Endometrial microvascular endothelial cells (primary cell): ENCODE measurements around the gene NECAB2. TPM values are rescaled to one million over a fixed set of nuclear protein-coding genes. Genes with fewer than 3 reads are reported as not detected.

Experiments used
- in situ Hi-C: cut with HindIII; loops from 2 replicates; pipeline ENCODE4 v1.10.0; 2017; ENCODE audit warnings: low sequenced_read_pairs, low pct_unique_long_range_greater_than_20kb; ENCODE audit errors: inconsistent ontology term
- total RNA-seq: library from RNA; depleted of rRNA; stranded (reverse); fragments of >200 nt; gene quantifications from one replicate; pipeline ENCODE4 v1.2.3, GENCODE V29; 2015; ENCODE audit errors: inconsistent ontology term

Gene NECAB2
- total RNA-seq, 1 donor from 2014 or later, result not detected

- in situ Hi-C loops, result no loop called here
These were observed 65.5 kb downstream of the NECAB2 start for GRCh38 chr16:84033251-84034195.

GRCh38 chr16:84034516-84034915 is 66.5 kb downstream of the NECAB2 start:
- in situ Hi-C loops, result no loop called here

GRCh38 chr16:84036131-84036530 is 68.1 kb downstream of the NECAB2 start:
- in situ Hi-C loops, result no loop called here

DNA sequence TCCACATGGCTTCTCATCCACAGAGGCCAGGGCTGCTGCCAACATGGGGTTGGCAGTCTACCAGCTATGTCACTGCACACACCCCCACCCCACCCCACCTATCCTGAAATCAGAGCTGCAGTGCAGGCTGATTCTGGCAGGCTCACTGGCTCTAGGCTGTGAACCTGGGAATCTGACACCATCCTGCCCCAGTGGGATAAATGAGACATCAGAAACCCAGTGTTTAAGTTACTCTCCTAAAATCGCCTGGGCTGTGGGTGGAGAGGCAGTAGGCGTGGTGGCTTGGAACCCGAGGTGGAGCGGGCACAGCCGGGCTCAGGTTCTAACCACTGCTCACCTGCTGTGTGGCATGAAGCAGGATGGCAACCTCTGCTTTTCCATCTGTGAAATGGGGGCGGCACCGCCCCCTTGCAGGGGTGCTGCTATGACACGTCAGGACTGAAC is 69.0 kb downstream of the NECAB2 start:
- in situ Hi-C loops, result no loop called here

- in situ Hi-C loops, result no loop called here
These were observed 70.4 kb downstream of the NECAB2 start for GRCh38 chr16:84038469-84038868.

- in situ Hi-C loops, result no loop called here
These were observed 71.7 kb downstream of the NECAB2 start for GRCh38 chr16:84039696-84040095.

GRCh38 chr16:84040226-84040822 is 72.3 kb downstream of the NECAB2 start:
- in situ Hi-C loops, result no loop called here

- in situ Hi-C loops, result no loop called here
These were observed 73.1 kb downstream of the NECAB2 start for GRCh38 chr16:84040823-84041820.

DNA sequence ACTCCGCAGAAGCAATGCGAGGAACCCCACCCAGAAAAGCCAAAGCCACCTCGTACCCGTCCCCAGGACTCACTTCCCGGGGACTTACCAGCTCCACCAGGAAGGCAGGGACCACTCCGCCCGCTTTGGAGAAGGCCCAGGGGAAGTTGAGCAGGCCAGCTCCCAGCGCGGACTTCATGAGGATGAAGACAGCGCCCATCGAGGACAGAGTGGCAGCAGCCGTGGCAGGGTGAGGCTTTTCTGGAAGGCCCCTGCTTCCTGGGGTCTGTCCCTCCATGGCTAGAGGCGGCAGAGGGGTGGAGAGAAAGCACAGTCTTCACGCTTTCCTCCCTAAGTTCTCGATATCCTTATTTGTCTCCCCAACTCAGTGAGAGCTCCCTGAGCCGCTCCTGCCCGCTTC is 73.8 kb downstream of the NECAB2 start:
- in situ Hi-C loops, result no loop called here

- in situ Hi-C loops, result no loop called here
These were observed 74.3 kb downstream of the NECAB2 start, which contains the start of gene SLC38A8 for GRCh38 chr16:84042308-84042878. Gene SLC38A8, minus strand, starts transcription at chr16:84042795. Its CDS starts 638 bp downstream, at chr16:84042157.

DNA sequence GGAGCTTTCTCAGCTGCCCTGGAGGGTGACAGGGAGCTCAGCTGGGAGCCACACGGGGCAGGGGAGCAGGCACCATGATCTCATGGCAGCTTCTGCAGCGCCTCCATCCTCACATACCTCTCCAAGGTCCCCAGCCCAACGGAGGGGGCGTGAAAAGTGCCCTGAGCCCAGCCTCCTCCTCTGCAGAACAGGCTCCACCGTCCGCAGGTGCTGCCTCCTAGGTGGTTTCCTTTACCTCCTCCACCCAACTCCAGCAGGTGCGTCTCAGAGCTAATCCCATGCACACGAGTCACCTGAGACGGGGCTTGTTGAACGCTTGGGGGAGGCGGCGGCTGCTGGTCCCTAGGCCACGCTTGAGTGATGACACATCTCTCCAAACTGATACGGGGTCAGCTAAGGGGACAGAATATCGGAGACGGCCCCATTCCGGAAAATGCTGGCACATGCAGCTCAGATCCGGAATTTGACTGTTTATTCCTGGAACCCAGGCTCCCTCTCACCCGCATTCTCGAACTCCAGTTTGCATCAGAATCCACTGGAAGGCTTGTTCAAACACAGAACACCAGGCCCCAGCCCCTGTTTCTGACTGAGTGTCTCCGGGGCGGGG is 74.9 kb downstream of the NECAB2 start:
- in situ Hi-C loops, result no loop called here

DNA sequence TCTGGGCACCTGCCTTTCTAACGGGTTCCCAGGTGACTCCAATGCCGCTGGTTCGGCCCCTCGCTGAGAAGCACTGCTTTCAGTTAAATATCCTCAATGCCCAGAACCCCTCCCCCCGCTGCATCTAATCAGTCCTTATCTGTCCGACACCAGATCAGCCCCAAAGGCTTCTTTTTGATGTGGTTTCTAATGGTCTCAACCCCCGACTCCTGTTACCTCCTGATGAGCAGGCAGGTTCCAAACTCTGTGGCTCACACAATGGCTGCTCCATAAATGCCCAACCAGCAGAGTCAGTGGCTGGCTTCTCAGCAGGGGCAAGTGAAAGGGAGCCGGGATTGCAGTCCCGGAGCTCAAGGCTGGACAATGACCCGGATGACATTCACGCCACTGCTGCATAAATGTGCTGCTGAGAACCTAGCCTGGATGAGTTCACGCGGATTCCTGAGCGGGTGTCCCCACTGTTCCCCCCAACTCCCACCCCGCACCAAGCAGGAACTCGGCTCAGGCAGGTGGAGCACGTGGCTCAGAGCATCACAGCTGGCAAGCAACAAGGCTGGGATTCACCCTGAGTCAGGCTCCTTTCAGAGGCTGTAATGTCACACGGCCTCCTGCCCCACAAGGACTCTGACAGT is 75.6 kb downstream of the NECAB2 start:
- in situ Hi-C loops, result no loop called here

- in situ Hi-C loops, result no loop called here
These were observed 76.1 kb downstream of the NECAB2 start for GRCh38 chr16:84044118-84044488.

GRCh38 chr16:84045001-84045817 is 77.2 kb downstream of the NECAB2 start:
- in situ Hi-C loops, result no loop called here

DNA sequence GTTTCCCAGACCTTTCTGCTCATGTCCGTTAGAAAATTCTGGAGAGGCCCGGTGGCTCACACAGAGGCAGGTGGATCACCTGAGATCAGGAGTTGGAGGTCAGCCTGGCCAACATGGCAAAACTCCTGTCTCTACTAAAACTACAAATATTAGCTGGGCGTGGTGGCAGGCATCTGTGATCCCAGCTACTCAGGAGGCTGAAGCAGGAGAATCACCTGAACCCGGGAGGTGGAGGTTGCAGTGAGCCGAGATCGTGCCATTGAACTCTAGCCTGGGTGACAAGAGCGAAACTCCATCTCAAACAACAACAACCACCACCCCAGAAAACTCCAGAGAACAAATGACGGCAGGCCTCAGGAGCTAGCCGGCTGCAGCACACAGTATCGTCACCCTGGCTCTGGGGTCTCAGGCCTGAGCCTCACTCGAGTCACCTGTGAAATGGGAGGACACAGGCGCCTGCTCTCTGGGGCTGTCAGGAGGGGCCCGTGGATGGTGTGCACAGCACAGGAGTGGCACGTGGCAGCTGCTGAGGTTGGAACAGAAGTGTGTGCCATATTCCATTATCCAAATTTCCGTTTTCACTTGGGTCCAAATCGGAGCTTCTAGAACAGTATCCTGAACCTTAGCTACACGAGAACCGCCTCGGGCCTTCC is 77.9 kb downstream of the NECAB2 start:
- in situ Hi-C loops, result no loop called here

GRCh38 chr16:84047206-84047605 is 79.2 kb downstream of the NECAB2 start:
- in situ Hi-C loops, result no loop called here

GRCh38 chr16:84047626-84048025 is 79.6 kb downstream of the NECAB2 start:
- in situ Hi-C loops, result no loop called here
